DND-41 (cell line): ENCODE data around the gene ANKRD11.

Source experiments
- ATAC-seq: fragments of 200-7000 bp; cut with Tn5 transposase; 3 replicates; pipeline ENCODE4 v1.9.1; 2021; ENCODE audit warnings: low read depth; ENCODE audit not compliant: insufficient read depth
- DNase-seq: peaks from one replicate; pipeline ENCODE4 v3.0.0-alpha.2; 2020
- H2AFZ ChIP-seq: 2 replicates; pipeline ENCODE4 v1.6.0; 2012; ENCODE audit warnings: low read depth, low read length
- H3K27ac ChIP-seq: 2 replicates; pipeline ENCODE4 v1.5.1; 2012; ENCODE audit warnings: low read length, inconsistent platforms
- H3K27me3 ChIP-seq: fragments of 200-600 bp; sonication (generic); 2 replicates; pipeline ENCODE4 v1.6.0; 2012; ENCODE audit warnings: low read length, mild to moderate bottlenecking, inconsistent platforms; ENCODE audit not compliant: insufficient read depth, poor library complexity
- H3K36me3 ChIP-seq: 2 replicates; pipeline ENCODE4 v1.5.1; 2012; ENCODE audit warnings: low read length, inconsistent platforms; ENCODE audit not compliant: insufficient read depth
- H3K4me1 ChIP-seq: 2 replicates; pipeline ENCODE4 v1.5.1; 2012; ENCODE audit warnings: mild to moderate bottlenecking, low read length; ENCODE audit not compliant: insufficient read depth
- H3K4me2 ChIP-seq: 2 replicates; pipeline ENCODE4 v1.6.0; 2012; ENCODE audit warnings: mild to moderate bottlenecking, moderate library complexity, low read length, inconsistent platforms; ENCODE audit not compliant: insufficient read depth
- H3K4me3 ChIP-seq, 2 experiments: fragments of 200-600 bp in 1 of 2; shearing (Covaris generic) in 1 of 2; 2 replicates each; pipeline ENCODE4 v1.5.1; 2012 to 2016; ENCODE audit warnings: inconsistent platforms in 2 of 2, low read length in 2 of 2, mild to moderate bottlenecking in 2 of 2, low read depth in 1 of 2, moderate library complexity in 1 of 2
- H3K79me2 ChIP-seq: 2 replicates; pipeline ENCODE4 v1.6.0; 2012; ENCODE audit warnings: low read length, inconsistent platforms; ENCODE audit not compliant: insufficient read depth
- H3K9ac ChIP-seq: 2 replicates; pipeline ENCODE4 v1.6.0; 2012; ENCODE audit warnings: low read depth, mild to moderate bottlenecking, inconsistent platforms, low read length, moderate library complexity
- H3K9me3 ChIP-seq: 2 replicates; pipeline ENCODE4 v1.5.1; 2012; ENCODE audit warnings: low read length, moderate library complexity, mild to moderate bottlenecking, inconsistent platforms; ENCODE audit not compliant: insufficient read depth, severe bottlenecking
- H4K20me1 ChIP-seq: 2 replicates; pipeline ENCODE4 v1.6.0; 2012; ENCODE audit warnings: low read length; ENCODE audit not compliant: insufficient read depth
- CTCF ChIP-seq: IDR thresholded peaks from 2 replicates; pipeline ENCODE4 v1.5.1; 2012; ENCODE audit warnings: borderline replicate concordance, low read length, moderate library complexity, mild to moderate bottlenecking; ENCODE audit not compliant: poor library complexity, severe bottlenecking; ENCODE audit errors: extremely low read depth
- EZH2 ChIP-seq: IDR thresholded peaks from 3 replicates; pipeline ENCODE4 v1.6.1; 2012; ENCODE audit warnings: borderline replicate concordance, low read depth, mild to moderate bottlenecking, moderate library complexity, low read length, inconsistent platforms; ENCODE audit not compliant: severe bottlenecking

Gene ANKRD11

GRCh38 chr16:89374393-89374960 is 115.9 kb downstream of the ANKRD11 start:
- Histone ChIP-seq H3K27me3 (no peaks in the 10 kb centered on the region), H3K4me2 (no peak overlapping the region), H3K9ac (no peak overlapping the region), H3K9me3 (no peaks in the 10 kb centered on the region), H2AFZ (no peak overlapping the region), H3K79me2 (peaks cover 100% of the 10 kb centered on the region), H4K20me1 (peaks cover 100% of the 10 kb centered on the region), H3K27ac (no peak overlapping the region), H3K4me1 (0 out of 2 replicates have a peak, but pooled peaks cover 5% of the 10 kb centered on the region), H3K4me3 (no peak overlapping the region), H3K36me3 (peaks cover 51% of the 10 kb centered on the region)
- ATAC-seq (no peak), DNase-seq (no peak)
- TF ChIP-seq CTCF: no peak

- H2AFZ ChIP-seq: no peak overlapping the region
- H3K4me1 ChIP-seq: 0 out of 2 replicates have a peak, but pooled peaks cover 5% of the 10 kb centered on the region
- H3K27ac ChIP-seq: no peak overlapping the region
- H4K20me1 ChIP-seq: peaks cover 100% of the 10 kb centered on the region
- DNase-seq: no peak
- peaks cover 100% of the 10 kb centered on the region for H3K79me2 ChIP-seq
- no peaks in the 10 kb centered on the region for H3K9me3 ChIP-seq
- H3K4me2 ChIP-seq: no peak overlapping the region
- H3K36me3 ChIP-seq: peaks cover 55% of the 10 kb centered on the region
- TF ChIP-seq CTCF (no peak), EZH2 (no peak)
- H3K9ac ChIP-seq: no peak overlapping the region
- H3K4me3 ChIP-seq: no peak overlapping the region
- no peaks in the 10 kb centered on the region for H3K27me3 ChIP-seq
- ATAC-seq: no peak
Measured at GRCh38 chr16:89373355-89374110, 116.8 kb downstream of the ANKRD11 start.

GRCh38 chr16:89371968-89372634 is 118.3 kb downstream of the ANKRD11 start:
- H3K79me2 ChIP-seq: peaks cover 100% of the 10 kb centered on the region
- TF ChIP-seq CTCF: no peak
- TF ChIP-seq EZH2: no peak
- peaks cover 98% of the 10 kb centered on the region for H4K20me1 ChIP-seq
- H3K4me1 ChIP-seq: 0 out of 2 replicates have a peak, but pooled peaks cover 7% of the 10 kb centered on the region
- no peak for DNase-seq
- H3K9ac ChIP-seq: no peak overlapping the region
- no peaks in the 10 kb centered on the region for H3K9me3 ChIP-seq
- H3K4me3 ChIP-seq: no peak overlapping the region
- ATAC-seq: no peak
- no peaks in the 10 kb centered on the region for H3K27me3 ChIP-seq
- no peak overlapping the region for H3K27ac ChIP-seq
- H2AFZ ChIP-seq: no peak overlapping the region
- H3K4me2 ChIP-seq: no peak overlapping the region
- H3K36me3 ChIP-seq: peaks cover 57% of the 10 kb centered on the region
